Adipose tissue (tissue), 3 donors: Measurements from ENCODE around the gene FILIP1L. TPM values are rescaled to one million over a fixed set of nuclear protein-coding genes. Genes with fewer than 3 reads are reported as not detected.

Experiments
- H3K27ac ChIP-seq: one replicate; pipeline ENCODE4 v1.5.1; 2013; ENCODE audit warnings: low read depth, low read length
- WGBS, 3 donors: extraction: QIAGEN DNeasy Blood & Tissue Kit; methylation state at CpG; one replicate each; pipeline ENCODE4 v1.1.7; 2013; 5-methylcytosine and 5-hydroxymethylcytosine counted together
- polyA plus RNA-seq, 3 donors: library from polyadenylated mRNA; stranded (reverse); fragments of 200-250 nt; gene quantifications; one replicate each; pipeline ENCODE4 v1.2.3, GENCODE V29; 2013
- donor health status: healthy with polysubstance abuse.
- donor health status: Bipolar disorder and iron deficiency.
- donor health status: healthy.

FILIP1L gene
- polyA plus RNA-seq, 3 donors = 8.4 to 71.3 (median 27.2) TPM

- 76 to 87% (median 81%) methylated on average over 5 of the region's 5 CpGs for WGBS, 3 donors
Measured at GRCh38 chr3:100128565-100128964, 14.3 kb upstream of the FILIP1L start.

GRCh38 chr3:100127792-100128191, 13.5 kb upstream of the FILIP1L start:
- H3K27ac ChIP-seq = no peak overlapping the region
- 67 to 82% (median 72%) methylated on average over 2 of the region's 2 CpGs for WGBS, 3 donors

More at GRCh38 chr3:100128565-100128964, 14.3 kb upstream of the FILIP1L start:
- no peak overlapping the region for H3K27ac ChIP-seq

GRCh38 chr3:100125161-100125938, 11.0 kb upstream of the FILIP1L start:
- WGBS, 3 donors = 64 to 86% (median 76%) methylated on average over 5 of the region's 5 CpGs
- H3K27ac ChIP-seq = no peak overlapping the region

- WGBS, 3 donors = 69 to 84% (median 80%) methylated on average over 5 of the region's 5 CpGs
- H3K27ac ChIP-seq = no peak overlapping the region
Measured at GRCh38 chr3:100124201-100124761, 10.0 kb upstream of the FILIP1L start.

GRCh38 chr3:100123112-100123511, 8.8 kb upstream of the FILIP1L start:
- 81 to 96% (median 92%) methylated on average over 4 of the region's 4 CpGs for WGBS, 3 donors
- H3K27ac ChIP-seq = no peak overlapping the region

- 93 to 95% (median 94%) methylated on average over 2 of the region's 2 CpGs for WGBS, 3 donors
- no peak overlapping the region for H3K27ac ChIP-seq
Measured at GRCh38 chr3:100122321-100122720, 8.0 kb upstream of the FILIP1L start.

GRCh38 chr3:100120693-100121092, 6.4 kb upstream of the FILIP1L start:
- H3K27ac ChIP-seq = no peak overlapping the region
- 96 to 100% (median 98%) methylated on average over 5 of the region's 5 CpGs for WGBS, 3 donors

GRCh38 chr3:100120012-100120411, 5.7 kb upstream of the FILIP1L start:
- H3K27ac ChIP-seq = no peak overlapping the region
- 0 to 61% (median 26%) methylated on average over 1 of the region's 1 CpG for WGBS, 3 donors

GRCh38 chr3:100117093-100117492, 2.8 kb upstream of the FILIP1L start:
- H3K27ac ChIP-seq = no peak overlapping the region
- 74 to 92% (median 76%) methylated on average over 4 of the region's 4 CpGs for WGBS, 3 donors

- 89 to 96% (median 94%) methylated on average over 7 of the region's 7 CpGs for WGBS, 3 donors
- H3K27ac ChIP-seq = no peak overlapping the region
Measured at GRCh38 chr3:100113723-100114412, 433 bp downstream of the FILIP1L start.

- no peak overlapping the region for H3K27ac ChIP-seq
Measured at GRCh38 chr3:100111728-100112127, 2.6 kb downstream of the FILIP1L start.

GRCh38 chr3:100110162-100110561, 4.1 kb downstream of the FILIP1L start:
- no peak overlapping the region for H3K27ac ChIP-seq
- 73 to 93% (median 77%) methylated on average over 1 of the region's 1 CpG for WGBS, 3 donors

More at GRCh38 chr3:100111728-100112127, 2.6 kb downstream of the FILIP1L start:
- WGBS, 3 donors = 96 to 100% (median 100%) methylated on average over 1 of the region's 1 CpG

- 79 to 89% (median 81%) methylated on average over 7 of the region's 7 CpGs for WGBS, 3 donors
- no peak overlapping the region for H3K27ac ChIP-seq
Measured at GRCh38 chr3:100108464-100109079, 5.7 kb downstream of the FILIP1L start.

- 48 to 67% (median 50%) methylated on average over 4 of the region's 4 CpGs for WGBS, 3 donors
- H3K27ac ChIP-seq = no peak overlapping the region
Measured at GRCh38 chr3:100107221-100107814, 7.0 kb downstream of the FILIP1L start.

GRCh38 chr3:100106531-100107141, 7.7 kb downstream of the FILIP1L start:
- no peak overlapping the region for H3K27ac ChIP-seq

- no peak overlapping the region for H3K27ac ChIP-seq
Measured at GRCh38 chr3:100106094-100106493, 8.2 kb downstream of the FILIP1L start.

GRCh38 chr3:100105501-100105900, 8.8 kb downstream of the FILIP1L start:
- WGBS, 3 donors = 86 to 93% (median 88%) methylated on average over 1 of the region's 1 CpG
- H3K27ac ChIP-seq = no peak overlapping the region

- H3K27ac ChIP-seq = no peak overlapping the region
Measured at GRCh38 chr3:100104817-100105413, 9.4 kb downstream of the FILIP1L start.
